Camera-type eye (tissue), 1 donor: Measurements from ENCODE around the gene TMEM126B. TPM values are rescaled to one million over a fixed set of nuclear protein-coding genes. Genes with fewer than 3 reads are reported as not detected.

Source experiments
- total RNA-seq: library from RNA; depleted of rRNA; stranded (reverse); fragments of >200 nt; gene quantifications from one replicate; pipeline ENCODE4 v1.2.3, GENCODE V29; 2014

Gene TMEM126B
- total RNA-seq, result 54.9 TPM

DNA sequence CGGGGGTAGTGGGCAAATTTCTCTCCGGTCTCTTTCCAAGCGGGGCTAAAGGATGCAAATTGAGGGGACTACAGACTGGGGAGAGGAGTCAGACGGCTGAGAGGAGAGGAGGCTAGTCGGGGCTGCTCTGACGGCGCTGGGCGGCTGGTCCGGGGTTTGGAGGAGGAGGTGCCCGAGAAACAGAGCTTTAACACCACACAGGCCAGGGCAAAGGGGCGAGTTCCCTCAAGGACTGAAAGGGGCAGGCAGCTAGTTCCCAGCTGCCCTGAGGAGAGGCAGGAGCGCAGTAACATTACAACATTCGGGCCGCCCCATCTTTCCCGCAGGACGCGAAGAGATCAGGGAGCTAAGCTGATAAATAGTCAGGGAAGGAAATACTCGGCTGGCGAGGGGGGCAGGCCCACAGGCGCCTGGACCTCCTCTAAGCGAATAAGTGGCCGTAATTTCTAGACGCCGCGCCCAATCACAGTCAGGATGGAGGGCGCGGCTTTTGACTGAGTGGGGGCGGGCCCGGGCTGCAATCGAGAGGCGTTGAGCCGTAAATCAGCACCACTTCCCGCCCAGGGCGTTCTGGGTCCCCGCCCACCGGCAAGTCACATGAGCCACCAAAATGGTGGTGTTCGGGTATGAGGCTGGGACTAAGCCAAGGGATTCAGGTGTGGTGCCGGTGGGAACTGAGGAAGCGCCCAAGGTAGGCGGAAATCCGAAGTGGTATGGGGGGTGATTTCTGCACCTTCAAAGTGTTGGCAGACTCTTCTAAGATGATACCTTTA is at the start of gene TMEM126B:
Gene TMEM126B, plus strand, starts transcription at position 596 of the 773 bp plus-strand sequence. Its CDS starts 15 bp downstream, at position 611.

DNA sequence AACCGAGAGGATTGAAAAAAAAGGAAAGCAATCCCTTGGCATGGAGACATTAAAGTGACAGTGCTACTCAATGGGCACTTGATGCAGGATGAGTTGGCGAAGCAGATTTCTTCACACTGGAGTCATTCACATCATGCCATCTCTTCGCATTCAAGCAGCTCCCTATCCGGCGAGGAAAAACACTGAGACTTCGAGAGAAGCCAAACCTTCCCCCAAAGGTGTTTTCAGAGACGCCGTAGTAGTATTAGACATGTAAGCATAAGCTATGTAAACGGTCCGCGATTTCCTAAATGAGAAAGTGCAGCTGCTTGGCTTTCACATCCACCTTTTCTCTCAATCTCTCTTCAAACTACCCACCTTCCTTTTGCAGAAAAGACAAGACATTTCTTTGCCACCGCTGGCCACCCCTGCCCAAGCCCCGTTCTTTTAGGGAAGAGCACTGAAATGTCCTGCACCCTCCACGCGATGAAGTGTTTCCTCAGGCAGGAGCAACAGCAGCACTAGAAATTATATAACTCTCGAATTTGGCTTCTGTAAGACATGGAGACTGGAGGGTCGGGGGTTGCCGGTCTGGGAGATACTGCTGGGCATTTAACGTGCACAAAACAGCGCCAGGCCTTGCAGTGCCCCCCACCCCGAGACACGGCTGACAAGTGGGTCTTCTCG is 928 bp upstream of the TMEM126B start, which contains the start of gene DLG2:
Gene DLG2, minus strand, starts transcription at position 13 of the 666 bp plus-strand sequence.

DNA sequence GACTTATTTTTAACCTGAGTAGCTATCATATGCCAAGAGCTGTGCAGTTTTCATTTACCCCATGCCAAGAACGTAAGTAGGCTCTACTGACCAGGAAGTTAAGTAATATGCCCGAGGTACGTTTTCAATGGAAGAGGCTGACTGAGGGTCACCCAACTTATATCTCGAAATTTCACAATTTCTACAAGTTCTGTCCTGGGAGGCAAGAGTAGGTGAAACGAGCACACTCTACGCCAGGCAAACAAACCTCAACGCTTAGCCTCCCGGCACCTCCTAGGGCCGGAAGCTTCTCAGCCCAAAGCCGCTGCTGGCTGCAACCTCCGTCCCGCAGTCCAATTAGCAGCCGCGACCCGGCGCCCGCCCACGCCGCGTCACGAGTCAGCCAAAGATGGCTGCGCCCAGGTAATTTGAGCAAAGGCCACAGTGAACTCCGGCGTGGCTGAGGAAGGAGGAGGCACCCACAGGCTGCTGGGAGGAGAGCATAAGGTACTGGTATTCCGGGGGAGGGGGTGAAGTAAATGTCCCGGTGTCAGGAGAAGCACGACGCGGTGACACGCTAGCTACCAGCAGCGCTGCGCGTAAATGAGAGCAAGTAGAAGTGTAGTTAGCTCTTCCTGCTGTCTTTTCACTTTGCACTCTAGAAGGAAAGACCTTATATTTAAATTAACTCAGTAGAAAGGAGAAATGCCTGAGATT is 19.4 kb downstream of the TMEM126B start, which contains the start of gene TMEM126A:
Gene TMEM126A, plus strand, starts transcription at position 364 of the 696 bp plus-strand sequence. CDS start 2,289 bp downstream, outside the sequence.

DNA sequence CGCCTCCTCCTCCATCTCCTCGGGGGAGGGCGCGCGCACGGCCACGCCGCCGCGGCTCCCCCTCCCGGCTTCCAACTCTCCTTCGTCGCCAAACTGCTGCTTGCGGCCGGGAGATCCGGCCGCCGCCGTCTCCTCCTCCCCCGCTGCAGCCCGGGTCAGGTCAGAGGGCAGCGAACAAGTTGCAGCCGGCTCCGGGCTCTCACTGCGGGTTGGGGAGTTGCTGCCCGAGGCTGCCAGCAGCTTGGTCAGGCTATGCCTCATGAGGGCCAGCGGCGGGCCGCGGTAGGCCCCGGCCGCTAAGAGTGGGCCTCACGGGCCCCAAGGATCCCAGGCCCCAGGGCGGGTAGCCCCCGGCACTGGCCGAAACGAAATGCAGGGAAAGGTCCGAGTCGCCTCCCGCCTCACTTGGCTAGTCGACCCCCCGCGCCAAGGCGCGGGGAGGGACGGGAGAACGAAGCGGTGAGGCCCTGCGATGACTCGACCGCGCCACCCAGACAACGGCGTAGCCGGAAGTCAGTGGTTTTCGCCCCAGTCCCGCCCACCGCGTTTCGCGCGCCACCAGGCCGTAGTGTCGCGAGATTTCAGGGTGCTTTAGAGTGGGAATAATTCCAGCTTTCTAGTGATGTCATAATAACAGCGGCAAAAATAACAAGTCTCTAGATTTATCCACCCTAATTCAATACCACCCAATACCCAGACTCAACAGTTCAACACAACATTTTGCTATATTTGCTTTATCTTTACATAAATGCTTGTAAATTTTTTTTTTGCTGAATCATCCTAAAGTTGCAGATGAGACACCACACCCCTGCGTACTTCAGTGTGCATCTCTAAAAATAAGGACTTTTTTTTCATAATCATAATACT is 36.5 kb downstream of the TMEM126B start, which contains the start of gene CREBZF:
Gene CREBZF, minus strand, starts transcription at position 515 of the 867 bp plus-strand sequence. Its CDS starts 254 bp downstream, at position 261.

DNA sequence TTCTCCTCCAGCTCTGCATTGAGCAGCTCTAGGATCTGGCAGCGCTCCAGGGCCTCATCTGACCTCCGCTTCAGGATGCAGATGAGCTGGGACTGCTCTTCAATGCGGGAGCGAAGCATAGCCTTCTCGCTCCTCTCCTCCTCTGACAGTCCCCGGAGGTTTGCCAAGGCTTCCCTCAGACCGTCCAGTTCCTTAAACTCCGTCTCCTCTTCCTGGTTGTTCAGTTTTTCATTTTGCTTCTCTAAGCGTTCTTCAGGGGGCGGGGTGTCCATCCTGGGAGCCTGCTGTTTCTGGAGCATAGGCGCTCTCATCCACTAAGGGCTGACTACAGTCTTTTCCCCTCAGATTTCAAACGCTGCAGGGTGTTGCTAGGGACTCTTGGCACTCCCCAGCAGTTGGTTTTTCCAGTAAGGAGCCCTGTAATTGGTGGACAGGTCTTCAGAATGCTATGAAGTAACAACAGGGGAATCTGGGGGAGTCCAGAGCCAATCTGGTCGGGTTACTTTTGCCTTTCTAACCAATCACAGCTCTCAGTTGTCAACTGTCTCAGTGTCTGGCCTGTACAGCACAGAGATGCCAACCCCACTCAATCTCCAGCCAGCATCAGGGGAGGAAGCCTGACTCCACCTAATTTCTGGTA is 57.5 kb downstream of the TMEM126B start, which contains the start of gene CCDC89:
Gene CCDC89, minus strand, starts transcription at position 376 of the 640 bp plus-strand sequence. Its CDS starts 65 bp downstream, at position 311.

Other genes starting within 250 kb of the TMEM126B start
- gene DLG2, start 1.2 kb upstream of the TMEM126B start, total RNA-seq, result 73.8 TPM
- gene TMEM126A, start 19.4 kb downstream of the TMEM126B start, total RNA-seq, result 7.1 TPM
- gene CREBZF, start 36.5 kb downstream of the TMEM126B start, total RNA-seq, result 227 TPM
- gene CCDC89, start 57.6 kb downstream of the TMEM126B start, total RNA-seq, result 4.0 TPM
- 53.6 TPM for gene SYTL2, start 182.5 kb downstream of the TMEM126B start, total RNA-seq
- gene CCDC83, start 226.8 kb downstream of the TMEM126B start, total RNA-seq, result not detected